ENCODE results near the gene APEH. TPM values are rescaled to one million over a fixed set of nuclear protein-coding genes. Genes with fewer than 3 reads are reported as not detected.
"Not testable (repeated sequence)": the region's sequence is repeated elsewhere in the genome, so short reads cannot be mapped to it uniquely, and the experiment has no call there.

APEH gene
- polyA plus RNA-seq, 5 donors = 87.1 to 116 (median 90.4) TPM

DNA sequence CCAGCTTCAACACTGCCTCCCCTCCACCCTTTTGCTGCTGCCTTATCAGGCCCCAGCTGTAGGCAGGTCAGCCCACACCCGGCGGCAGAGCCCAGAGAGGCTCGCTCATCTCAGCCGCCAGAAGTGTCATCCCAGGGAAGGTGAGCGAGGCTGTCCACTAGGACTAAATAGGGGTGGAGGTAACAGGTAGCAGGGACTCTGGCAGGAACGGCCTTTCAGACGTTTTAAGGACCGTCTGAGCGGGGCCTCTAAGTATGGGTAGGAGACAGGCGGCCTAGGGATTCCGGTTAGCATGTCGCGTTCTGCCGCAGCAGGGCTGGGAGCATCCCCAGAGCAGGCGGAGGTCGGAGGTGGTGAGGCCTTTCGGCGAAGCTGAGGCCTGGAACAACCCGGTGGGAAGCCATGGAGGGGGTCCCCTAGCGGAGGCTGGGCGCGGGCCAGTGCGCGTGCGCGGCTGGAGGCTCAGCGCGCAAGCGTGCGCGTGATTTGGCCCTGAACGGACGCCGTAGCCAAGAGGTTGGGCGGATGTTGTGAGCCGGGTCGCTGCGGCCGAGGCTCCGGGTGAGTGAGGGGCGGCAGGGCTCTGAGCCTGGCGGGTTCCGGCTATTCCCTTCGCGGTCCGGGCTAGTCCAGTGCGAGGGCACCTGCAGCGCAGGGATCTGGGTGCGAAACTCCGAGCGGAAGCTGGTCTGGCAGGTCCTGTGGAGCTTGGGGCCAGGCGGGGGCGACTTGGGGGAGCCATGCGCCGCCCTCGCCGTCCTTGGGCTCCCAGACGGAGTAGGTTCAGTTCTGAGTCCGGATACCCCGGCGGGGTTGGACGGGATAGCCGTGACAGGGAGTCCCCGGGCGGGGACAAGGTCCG, 15.1 kb downstream of the APEH start, which contains the start of the genes MST1 and RNF123:
MST1 (minus strand) TSS at position 429 of the 862 bp plus-strand sequence. CDS start 783 bp downstream, outside the sequence.
RNF123 (plus strand) TSS at position 512 of the 862 bp plus-strand sequence. CDS start 1,609 bp downstream, outside the sequence.
- peak; percentile 91 to 92 for DNase-seq

DNA sequence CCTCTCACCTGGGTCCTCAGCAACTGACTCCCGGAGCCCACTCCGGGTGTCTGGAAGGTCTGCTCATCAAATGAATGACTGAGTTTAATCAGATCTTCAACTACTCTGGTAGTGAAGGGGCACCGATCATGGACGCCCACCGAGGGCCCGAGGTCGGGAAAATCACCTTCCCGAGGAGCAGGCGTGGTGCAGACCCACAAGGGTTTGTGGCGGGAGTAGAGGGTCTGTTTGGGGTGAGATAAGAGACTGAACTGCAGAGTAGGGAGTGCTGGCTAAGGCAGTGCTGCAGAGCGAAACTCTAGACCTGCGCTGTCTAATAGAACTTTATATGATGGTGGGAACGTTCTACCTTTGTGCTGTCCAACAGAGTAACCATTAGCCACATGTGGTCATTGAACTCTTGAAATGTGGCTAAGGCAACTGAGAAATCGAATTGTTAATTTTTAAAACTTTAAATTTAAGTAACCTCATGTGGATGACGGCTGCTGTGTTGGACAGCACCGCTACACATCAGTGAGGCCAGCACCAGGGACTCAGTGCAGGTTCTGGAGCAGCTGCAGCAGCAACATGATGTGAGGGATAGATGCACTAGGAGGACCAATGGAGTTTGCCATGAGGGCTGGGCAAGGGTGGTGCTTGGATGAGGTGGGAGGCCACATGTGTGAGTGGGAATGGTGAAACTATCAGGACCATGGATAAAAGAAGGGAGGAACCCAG, 15.9 kb downstream of the APEH start:
- DNase-seq = not testable (repeated sequence)

DNA sequence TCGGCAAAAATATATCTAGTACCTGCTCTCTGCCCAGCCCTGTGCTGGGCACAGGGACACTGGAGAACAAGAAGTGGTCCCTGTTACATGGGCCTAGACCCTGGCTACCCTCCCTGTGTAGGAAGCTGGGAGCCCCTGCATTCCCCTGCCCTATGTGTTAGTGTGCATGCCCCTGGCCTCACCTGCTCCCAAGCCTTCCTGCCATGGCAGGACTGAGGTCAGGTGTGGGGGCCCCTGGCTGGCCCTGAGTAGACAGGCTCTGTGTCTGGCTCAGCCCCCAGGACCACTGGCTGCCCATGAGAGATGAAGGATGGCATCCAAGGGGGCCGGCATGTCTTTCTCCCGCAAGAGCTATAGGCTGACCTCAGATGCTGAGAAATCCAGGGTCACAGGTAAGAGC, 16.7 kb downstream of the APEH start:
- DNase-seq = not testable (repeated sequence)

DNA sequence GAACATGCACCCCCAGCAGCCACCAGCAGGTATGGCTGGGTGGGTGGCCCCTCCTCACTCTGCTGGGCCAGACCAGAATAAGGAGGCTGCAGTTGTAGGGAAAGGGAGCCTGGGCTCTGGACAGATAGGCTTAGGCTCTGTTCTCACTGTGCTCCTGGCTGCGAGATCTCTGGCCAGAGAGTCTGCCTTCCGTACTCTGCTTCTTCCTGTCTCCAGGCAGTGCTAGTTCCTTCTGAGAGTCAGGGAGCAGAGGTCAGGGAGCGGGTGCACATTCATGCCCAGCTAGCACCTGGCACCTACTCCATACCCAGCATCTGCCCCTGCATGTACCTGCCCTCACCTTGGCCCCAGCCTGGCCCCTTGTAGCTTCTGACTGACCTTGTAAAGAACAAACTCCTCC, 17.3 kb downstream of the APEH start:
- not testable (repeated sequence) for DNase-seq

DNA sequence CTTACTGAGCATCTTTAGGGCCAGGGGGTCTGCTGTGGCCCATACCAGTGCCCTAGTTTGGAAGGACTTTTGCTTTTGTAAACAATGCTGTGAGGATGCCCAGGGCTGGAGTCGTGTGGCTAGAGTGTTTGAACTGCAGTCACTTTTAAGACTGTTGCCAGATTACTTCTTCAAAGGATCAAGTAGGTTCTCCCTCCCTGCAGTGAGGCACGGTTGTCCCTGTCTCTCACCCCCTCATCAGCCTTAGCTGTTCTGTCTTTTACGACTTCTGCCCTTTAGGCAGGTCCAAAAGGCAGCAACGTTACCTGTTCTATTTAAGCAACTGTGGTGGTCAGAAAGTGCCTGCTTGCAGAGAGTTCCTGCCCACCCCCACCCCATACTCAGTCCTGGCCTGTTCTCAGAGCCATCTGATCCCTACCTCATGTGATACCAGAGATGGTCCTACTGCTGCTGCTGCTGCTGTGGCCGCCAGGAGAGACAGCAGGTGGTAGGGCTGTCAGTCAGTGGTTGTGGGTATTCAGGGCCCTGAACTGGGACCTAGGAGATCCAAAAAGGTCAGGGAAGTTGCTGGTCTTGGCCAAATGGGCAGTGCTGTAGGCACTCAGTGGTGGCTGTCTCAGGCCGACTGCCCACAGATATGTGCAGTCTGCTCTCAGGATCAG, 20.4 kb downstream of the APEH start:
- not testable (repeated sequence) for DNase-seq

DNA sequence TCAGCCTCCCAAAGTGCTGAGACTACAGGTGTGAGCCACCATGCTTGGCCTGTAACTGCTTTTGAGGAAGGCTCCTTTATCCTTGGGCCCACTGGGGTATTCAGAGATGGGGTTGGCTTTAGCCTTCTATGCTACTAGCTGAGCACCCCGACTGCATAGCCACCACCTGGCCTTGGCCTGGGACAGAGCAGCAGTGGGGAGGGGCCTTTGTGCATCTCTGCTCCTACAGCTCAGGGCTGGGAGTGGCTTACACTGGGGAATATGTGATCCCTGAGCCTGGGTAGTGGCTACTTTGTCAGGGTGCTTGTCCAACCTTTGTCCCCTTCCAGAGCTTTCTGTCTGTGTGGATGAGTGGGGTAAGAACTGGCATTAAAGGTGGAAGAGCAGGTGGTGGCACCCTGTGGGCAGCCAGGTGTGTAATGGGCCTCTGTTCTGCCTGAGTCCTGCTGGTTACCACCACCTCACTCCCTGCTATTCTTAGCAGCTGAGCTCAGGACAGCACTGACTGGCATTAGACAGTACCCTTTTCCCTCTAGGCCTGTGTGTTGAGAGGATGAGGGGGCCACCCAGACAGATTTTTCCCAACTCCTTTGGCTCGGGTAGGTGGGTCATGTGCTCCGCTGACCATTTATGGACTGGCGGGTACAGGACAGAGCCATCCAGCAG, 21.3 kb downstream of the APEH start:
- DNase-seq = not testable (repeated sequence)

DNA sequence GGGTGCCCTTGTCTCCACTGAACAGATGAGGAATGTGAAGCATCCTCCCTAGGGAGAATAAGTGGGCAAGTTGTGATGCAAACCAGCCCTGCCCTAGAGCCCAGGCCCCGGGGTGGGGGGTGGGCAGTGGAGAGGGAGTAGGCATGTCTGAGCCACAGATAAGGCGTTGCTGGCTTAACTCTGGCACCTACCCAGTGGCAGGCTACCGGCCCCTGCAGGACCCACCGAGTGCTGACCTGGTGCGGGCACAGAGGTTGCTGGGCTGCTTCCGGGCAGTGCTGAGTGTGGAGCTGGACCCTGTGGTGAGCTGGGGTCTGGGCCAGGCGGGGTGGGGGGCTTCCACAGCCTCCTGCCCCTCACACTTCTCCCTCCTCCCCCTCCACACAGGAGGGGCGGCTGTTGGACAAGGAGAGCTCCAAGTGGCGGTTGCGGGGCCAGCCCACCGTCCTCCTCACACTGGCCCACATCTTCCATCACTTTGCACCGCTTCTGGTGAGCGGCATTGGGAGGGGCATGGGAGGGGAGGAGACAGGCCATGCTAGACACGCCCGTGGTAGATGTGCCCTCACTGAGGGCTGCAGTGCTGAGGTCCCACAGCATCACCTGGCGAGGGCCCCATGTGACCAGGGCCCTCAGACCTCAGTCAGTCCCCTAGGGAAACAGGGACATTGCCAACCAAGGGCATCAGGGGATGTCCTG, 25.3 kb downstream of the APEH start:
- DNase-seq = no peak

DNA sequence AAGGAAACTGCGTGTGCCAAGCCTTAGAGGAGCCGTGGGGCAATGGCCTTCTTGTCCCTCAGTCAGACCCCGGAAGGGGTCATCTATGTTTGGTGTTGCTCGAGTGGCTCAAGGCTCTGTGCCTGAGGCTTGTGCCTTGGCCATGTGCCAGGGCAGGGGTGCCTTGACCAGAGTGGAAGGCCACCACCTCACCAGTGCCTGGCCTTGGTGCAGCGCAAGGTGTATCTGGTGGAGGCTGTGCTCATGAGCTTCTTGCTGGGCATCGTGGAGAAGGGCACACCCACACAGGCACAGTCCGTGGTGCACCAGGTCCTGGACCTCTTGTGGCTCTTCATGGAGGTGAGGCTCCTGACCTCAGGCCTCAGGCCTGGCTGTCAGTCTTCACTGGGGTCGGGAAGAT, 25.9 kb downstream of the APEH start:
- DNase-seq = no peak

DNA sequence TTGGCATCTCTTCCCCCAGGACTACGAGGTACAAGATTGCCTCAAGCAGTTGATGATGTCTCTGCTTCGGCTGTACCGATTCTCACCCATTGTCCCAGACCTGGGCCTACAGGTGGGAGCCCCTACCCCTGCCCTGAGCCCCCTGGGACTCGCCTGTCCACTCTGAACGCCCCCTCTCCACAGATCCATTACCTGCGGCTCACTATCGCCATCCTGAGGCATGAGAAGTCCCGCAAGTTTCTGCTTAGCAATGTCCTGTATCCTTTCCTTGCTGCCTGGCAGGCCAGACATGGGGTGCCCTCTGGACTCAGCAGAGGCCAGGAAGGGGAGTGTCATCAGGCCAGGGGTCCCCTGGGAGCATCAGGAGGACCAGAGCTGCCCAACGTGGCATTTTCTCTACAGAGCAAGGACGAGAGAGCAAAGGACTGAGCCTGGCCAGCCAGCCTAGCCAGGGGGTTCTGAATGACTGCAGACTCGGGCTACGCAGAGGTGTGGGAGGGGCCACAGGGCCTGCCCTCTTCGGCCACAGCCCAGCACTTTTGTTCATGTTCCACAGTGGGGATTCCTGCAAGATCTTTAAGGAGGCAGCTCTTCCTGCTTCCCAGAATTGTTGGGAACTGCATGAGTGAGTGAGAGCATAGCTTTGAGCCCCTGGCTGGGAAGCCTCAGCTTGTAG, 26.4 kb downstream of the APEH start:
- no peak for DNase-seq

DNA sequence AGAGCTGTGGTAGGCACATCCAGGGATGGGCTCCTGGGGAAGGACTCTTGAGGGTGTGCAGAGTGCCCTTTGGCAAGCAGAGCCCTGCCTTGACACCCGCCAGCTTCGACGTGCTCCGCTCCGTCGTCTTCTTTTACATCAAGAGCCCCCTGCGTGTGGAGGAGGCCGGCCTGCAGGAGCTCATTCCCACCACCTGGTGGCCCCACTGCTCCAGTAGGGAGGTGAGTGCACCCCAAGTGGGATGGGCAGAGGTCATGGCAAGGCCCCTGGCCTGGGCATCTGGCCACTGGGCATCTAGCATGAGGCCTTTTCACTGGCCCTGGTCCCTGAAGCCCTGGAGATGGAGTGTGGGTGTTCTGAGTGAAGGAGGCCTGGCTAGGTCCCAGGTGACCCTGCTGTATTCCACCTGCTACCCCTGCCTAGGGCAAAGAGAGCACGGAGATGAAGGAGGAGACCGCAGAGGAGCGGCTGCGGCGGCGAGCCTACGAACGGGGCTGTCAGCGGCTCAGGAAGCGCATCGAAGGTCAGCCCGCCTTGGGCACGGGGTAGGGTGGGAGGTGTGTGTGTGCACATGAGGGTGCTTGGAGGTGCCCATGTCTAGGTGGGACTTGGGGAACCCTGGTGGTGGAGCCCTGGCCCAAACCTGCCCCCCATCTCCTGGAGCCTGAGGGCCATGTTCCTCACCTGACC, 27.4 kb downstream of the APEH start:
- DNase-seq = no peak

DNA sequence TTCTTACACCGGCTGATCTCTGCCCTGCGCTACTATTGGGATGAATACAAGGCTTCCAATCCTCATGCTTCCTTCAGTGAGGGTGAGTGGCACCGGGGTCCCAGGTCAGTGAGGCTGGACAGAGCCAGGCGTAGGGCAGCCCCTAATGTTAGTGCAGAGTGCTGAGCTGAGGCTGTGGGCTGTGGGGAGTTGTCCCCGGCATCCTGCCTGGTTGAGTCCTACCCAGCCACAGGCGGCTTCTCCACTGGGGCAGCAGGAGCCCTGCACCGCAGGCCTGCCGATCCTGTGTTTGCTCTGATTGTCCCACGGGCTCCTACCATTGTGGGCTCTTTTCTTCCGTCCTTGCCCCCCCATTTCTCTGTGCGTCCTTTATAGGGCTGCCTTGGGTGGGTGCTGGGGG, 28.5 kb downstream of the APEH start:
- DNase-seq = no peak

DNA sequence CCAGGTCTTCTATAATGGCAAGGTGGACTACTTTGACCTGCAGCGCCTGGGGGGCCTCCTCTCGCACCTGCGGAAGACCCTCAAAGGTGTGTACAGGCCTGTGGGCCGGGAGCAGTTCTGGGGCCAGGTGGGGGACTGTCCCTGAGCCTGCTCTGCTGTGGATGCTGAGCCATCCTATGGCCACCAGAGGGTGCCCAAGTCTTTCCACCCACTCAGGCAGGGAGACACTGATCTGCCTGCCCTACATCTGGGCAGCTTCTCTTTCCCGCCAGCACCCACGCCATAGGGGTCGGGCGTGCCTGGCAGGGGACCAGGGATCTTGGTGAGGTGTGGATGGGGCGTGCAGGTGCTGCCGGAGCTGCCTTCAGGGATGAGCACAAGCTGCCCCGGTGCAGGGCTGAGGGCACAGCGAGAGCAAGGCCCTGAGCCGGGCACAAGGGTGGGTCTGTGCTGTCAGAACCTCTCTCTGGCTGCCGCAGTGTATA, 29.3 kb downstream of the APEH start:
- peak in 1 of 2 donors; percentile 29 for DNase-seq

DNA sequence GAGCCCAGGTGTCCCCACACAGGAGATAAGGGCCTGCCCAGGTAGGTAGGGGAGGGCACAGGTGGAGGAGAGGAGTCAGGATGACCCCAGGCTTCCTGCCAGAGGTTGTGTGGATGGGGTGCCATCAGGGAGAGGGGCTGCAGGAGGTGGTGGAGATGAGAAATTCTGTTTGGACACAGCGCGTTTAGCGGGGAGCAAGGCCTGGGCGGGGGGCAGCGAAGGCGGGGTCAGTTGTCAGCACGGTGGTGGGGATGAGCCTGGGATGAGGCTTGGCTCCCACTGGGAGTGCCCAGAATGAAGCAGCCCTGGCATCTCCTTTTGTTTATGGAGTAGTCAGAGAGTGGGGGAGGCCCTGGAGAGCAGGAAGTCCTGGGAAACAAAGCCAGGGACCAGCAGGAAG, 29.8 kb downstream of the APEH start:
- no peak for DNase-seq

DNA sequence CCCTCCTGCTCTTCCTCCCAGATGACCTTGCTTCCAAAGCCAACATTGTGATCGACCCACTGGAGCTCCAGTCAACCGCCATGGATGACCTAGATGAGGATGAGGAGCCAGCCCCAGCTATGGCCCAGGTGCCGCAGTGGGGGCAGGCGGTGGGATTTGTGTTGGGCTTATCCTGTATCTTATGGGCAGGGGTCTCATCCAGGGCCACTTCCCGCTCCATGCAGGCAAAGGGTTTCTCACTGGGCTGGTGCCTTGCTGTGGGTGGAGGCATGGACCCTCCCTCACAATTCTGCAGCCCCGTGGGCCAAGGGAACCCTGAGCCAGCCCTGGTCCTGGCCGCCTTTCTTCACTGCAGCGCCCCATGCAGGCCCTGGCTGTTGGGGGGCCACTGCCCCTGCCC, 30.5 kb downstream of the APEH start:
- DNase-seq = no peak

DNA sequence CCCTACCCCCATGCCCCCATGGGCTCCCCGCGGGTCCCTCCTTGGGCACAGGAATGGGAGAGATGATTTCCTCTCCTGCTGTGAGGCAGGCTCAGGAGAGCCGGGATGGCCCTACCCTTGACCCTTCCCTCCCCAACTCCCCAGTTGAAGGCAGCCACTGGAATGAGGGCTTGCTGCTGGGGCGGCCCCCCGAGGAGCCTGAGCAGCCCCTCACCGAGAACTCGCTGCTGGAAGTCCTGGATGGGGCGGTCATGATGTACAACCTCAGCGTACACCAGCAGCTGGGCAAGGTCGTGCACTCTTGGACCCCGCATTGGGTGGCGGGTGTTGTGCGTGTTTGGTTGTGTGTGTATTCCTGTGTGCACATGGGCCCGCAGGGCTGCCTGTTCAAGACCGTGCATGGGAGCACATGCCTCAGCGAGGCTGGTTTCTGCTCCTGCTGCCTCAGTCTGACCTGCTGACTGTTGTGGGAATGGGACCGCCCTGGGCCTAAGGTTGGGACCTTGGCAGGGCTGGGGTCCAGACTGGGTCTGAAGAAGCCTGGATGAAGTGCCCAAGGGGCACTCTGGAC, 31.3 kb downstream of the APEH start:
- no peak for DNase-seq

DNA sequence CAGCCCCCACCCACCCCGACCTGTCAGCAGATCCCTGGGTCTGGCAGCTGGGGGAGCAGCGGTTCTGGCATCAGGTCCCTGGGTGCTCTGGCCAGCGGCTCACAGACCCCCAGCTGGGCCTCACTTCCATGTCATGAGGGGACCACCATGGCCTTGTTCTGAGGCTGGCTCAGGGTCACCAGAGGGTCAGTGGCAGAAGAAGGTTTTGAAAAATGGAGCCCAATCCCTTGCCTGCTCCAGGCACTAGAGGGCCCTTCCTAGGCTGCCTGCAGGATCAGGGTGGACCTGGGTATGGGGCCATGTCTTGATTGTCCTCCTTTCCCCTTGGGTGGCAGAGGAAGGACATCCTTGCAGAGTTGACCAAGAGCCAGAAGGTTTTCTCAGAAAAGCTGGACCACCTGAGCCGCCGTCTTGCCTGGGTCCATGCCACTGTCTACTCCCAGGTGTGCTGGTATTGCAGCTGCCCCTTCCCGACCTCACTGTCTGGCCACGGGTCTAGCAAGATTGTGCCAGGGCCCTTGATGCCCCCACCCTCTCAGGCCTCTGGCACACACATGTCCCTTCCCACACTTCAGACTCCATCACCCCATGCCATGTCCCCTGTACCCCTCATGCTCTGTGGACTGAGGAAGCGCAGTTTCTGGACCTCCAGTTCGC, 32.4 kb downstream of the APEH start:
- DNase-seq = no peak

DNA sequence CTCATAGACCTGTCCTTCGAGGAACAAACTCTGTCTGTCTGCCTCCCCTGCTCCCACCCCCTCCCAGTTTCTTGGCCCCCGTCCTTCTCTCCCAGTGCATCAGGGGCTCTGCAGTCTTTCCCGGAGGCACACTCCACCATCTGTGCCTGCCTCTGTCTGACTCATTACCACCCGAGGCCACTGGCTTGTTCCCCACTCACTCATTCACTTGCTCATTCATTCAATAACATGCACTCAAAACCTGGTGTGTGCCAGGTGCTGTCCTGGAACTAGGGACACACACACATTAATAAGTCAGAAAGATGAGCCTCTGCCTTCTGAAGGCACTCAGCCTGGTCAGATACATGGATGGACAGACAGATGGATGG, 32.9 kb downstream of the APEH start:
- no peak for DNase-seq

DNA sequence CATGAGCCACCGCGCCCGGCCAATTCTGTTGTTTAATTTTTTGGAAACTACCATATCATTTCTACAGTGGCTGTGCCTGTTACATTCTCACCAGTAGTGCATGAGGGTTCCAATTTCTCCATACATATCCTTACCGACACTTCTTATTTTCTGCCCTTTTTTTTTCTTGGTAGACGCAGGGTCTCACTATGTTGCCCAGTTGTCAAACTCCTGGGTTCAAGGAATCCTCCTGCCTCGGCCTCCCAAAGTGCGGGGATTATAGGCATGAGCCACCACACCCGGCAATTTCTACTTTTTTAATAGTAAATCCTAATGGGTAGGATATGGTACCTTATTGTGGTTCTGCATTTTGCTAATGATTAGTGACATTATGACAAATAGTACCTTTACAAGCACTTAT, 35.7 kb downstream of the APEH start:
- no peak for DNase-seq

DNA sequence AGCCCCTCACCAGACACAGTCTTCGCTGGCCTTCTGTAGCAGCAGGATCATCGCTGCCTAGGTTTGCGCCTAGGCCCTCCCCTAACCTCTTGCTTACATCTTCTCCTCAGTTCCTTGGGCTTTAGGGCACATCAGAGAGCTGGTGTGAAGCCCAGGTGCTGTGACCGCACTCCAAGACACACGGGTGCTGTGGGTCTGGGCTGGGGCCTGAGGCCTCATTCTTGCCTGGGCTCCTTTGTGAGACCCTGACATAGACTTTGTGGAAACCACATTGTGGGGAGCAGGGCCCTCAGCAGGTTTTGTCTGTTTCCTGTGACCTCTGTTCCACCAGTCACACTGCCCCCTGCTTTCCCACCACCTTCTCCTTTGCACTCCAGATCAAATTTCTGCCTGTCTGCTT, 37.3 kb downstream of the APEH start:
- no peak for DNase-seq
